IPS-15b (cell line): Measurements from ENCODE around the gene EDN2.

Experiments used
- H3K27me3 ChIP-seq: one replicate; pipeline ENCODE4 v1.6.1; 2013; ENCODE audit warnings: low read length; ENCODE audit not compliant: control insufficient read depth, insufficient read depth
- H3K36me3 ChIP-seq: one replicate; pipeline ENCODE4 v1.6.1; 2013; ENCODE audit warnings: low read length; ENCODE audit not compliant: control insufficient read depth, insufficient read depth
- H3K4me1 ChIP-seq: one replicate; pipeline ENCODE4 v1.6.1; 2013; ENCODE audit warnings: mild to moderate bottlenecking, low read length; ENCODE audit not compliant: control insufficient read depth, insufficient read depth
- H3K4me3 ChIP-seq: one replicate; pipeline ENCODE4 v1.5.1; 2013; ENCODE audit warnings: low read depth, low read length
- H3K9ac ChIP-seq: one replicate; pipeline ENCODE4 v1.6.1; 2013; ENCODE audit warnings: low read depth, mild to moderate bottlenecking, low read length
- H3K9me3 ChIP-seq: one replicate; pipeline ENCODE4 v1.6.1; 2013; ENCODE audit warnings: mild to moderate bottlenecking, low read length; ENCODE audit not compliant: control insufficient read depth, insufficient read depth

Gene EDN2

GRCh38 chr1:41478118-41478748, 6.2 kb downstream of the EDN2 start:
- Histone ChIP-seq H3K36me3 (no peaks in the 10 kb centered on the region), H3K27me3 (no peaks in the 10 kb centered on the region), H3K9ac (no peak overlapping the region), H3K4me1 (no peaks in the 10 kb centered on the region), H3K4me3 (no peak overlapping the region), H3K9me3 (no peaks in the 10 kb centered on the region)

- H3K9ac ChIP-seq, result no peak overlapping the region
- H3K4me3 ChIP-seq, result no peak overlapping the region
- H3K27me3 ChIP-seq, result no peaks in the 10 kb centered on the region
- H3K36me3 ChIP-seq, result no peaks in the 10 kb centered on the region
- no peaks in the 10 kb centered on the region for H3K4me1 ChIP-seq
- H3K9me3 ChIP-seq, result no peaks in the 10 kb centered on the region
Observed at GRCh38 chr1:41476807-41477361, 7.6 kb downstream of the EDN2 start.

- no peaks in the 10 kb centered on the region for H3K36me3 ChIP-seq
- H3K27me3 ChIP-seq, result no peaks in the 10 kb centered on the region
Observed at GRCh38 chr1:41475859-41476567, 8.5 kb downstream of the EDN2 start.

GRCh38 chr1:41475346-41475745, 9.1 kb downstream of the EDN2 start:
- no peaks in the 10 kb centered on the region for H3K36me3 ChIP-seq
- H3K4me1 ChIP-seq, result no peaks in the 10 kb centered on the region
- H3K4me3 ChIP-seq, result no peak overlapping the region
- no peak overlapping the region for H3K9ac ChIP-seq
- H3K9me3 ChIP-seq, result no peaks in the 10 kb centered on the region
- no peaks in the 10 kb centered on the region for H3K27me3 ChIP-seq

More at GRCh38 chr1:41475859-41476567, 8.5 kb downstream of the EDN2 start:
- Histone ChIP-seq H3K9me3 (no peaks in the 10 kb centered on the region), H3K4me3 (no peak overlapping the region), H3K4me1 (no peaks in the 10 kb centered on the region), H3K9ac (no peak overlapping the region)

- no peaks in the 10 kb centered on the region for H3K27me3 ChIP-seq
- H3K36me3 ChIP-seq, result no peaks in the 10 kb centered on the region
- no peaks in the 10 kb centered on the region for H3K4me1 ChIP-seq
- no peaks in the 10 kb centered on the region for H3K9me3 ChIP-seq
- no peak overlapping the region for H3K9ac ChIP-seq
- H3K4me3 ChIP-seq, result no peak overlapping the region
Observed at GRCh38 chr1:41474490-41475271, 9.8 kb downstream of the EDN2 start.

- Histone ChIP-seq H3K9me3 (no peaks in the 10 kb centered on the region), H3K27me3 (no peaks in the 10 kb centered on the region), H3K4me1 (no peaks in the 10 kb centered on the region), H3K4me3 (no peak overlapping the region), H3K36me3 (no peaks in the 10 kb centered on the region), H3K9ac (no peak overlapping the region)
Observed at GRCh38 chr1:41473738-41474362, 10.6 kb downstream of the EDN2 start.

GRCh38 chr1:41471658-41472057, 12.8 kb downstream of the EDN2 start:
- Histone ChIP-seq H3K4me1 (no peaks in the 10 kb centered on the region), H3K27me3 (no peaks in the 10 kb centered on the region), H3K9ac (no peak overlapping the region), H3K9me3 (no peaks in the 10 kb centered on the region), H3K4me3 (no peak overlapping the region), H3K36me3 (no peaks in the 10 kb centered on the region)

GRCh38 chr1:41469706-41470105, 14.8 kb downstream of the EDN2 start:
- no peak overlapping the region for H3K4me3 ChIP-seq
- no peaks in the 10 kb centered on the region for H3K9me3 ChIP-seq
- no peaks in the 10 kb centered on the region for H3K36me3 ChIP-seq
- no peak overlapping the region for H3K9ac ChIP-seq
- H3K27me3 ChIP-seq, result no peaks in the 10 kb centered on the region
- no peaks in the 10 kb centered on the region for H3K4me1 ChIP-seq

GRCh38 chr1:41468122-41468762, 16.2 kb downstream of the EDN2 start:
- no peaks in the 10 kb centered on the region for H3K4me1 ChIP-seq
- no peaks in the 10 kb centered on the region for H3K36me3 ChIP-seq
- H3K27me3 ChIP-seq, result no peaks in the 10 kb centered on the region

GRCh38 chr1:41467673-41468072, 16.8 kb downstream of the EDN2 start:
- Histone ChIP-seq H3K36me3 (no peaks in the 10 kb centered on the region), H3K27me3 (no peaks in the 10 kb centered on the region), H3K9me3 (no peaks in the 10 kb centered on the region), H3K9ac (no peak overlapping the region), H3K4me3 (no peak overlapping the region), H3K4me1 (no peaks in the 10 kb centered on the region)

More at GRCh38 chr1:41468122-41468762, 16.2 kb downstream of the EDN2 start:
- H3K9ac ChIP-seq, result no peak overlapping the region
- H3K4me3 ChIP-seq, result no peak overlapping the region
- H3K9me3 ChIP-seq, result no peaks in the 10 kb centered on the region

- Histone ChIP-seq H3K9me3 (no peaks in the 10 kb centered on the region), H3K27me3 (no peaks in the 10 kb centered on the region), H3K36me3 (no peaks in the 10 kb centered on the region), H3K4me3 (no peak overlapping the region), H3K9ac (no peak overlapping the region), H3K4me1 (no peaks in the 10 kb centered on the region)
Observed at GRCh38 chr1:41466146-41466545, 18.3 kb downstream of the EDN2 start.
